Measurements from ENCODE around the gene FNBP1.

- TF ChIP-seq, protein P1, sequence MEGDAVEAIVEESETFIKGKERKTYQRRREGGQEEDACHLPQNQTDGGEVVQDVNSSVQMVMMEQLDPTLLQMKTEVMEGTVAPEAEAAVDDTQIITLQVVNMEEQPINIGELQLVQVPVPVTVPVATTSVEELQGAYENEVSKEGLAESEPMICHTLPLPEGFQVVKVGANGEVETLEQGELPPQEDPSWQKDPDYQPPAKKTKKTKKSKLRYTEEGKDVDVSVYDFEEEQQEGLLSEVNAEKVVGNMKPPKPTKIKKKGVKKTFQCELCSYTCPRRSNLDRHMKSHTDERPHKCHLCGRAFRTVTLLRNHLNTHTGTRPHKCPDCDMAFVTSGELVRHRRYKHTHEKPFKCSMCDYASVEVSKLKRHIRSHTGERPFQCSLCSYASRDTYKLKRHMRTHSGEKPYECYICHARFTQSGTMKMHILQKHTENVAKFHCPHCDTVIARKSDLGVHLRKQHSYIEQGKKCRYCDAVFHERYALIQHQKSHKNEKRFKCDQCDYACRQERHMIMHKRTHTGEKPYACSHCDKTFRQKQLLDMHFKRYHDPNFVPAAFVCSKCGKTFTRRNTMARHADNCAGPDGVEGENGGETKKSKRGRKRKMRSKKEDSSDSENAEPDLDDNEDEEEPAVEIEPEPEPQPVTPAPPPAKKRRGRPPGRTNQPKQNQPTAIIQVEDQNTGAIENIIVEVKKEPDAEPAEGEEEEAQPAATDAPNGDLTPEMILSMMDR (IDR thresholded peaks at IDR 0.05) = no peak
- TF ChIP-seq POLR2A (IDR thresholded peaks at IDR 0.05) (no peak), EP300 (IDR thresholded peaks at IDR 0.05) (no peak)
Observed at GRCh38 chr9:130041648-130042405, 1.2 kb downstream of the FNBP1 start.
